Neural cell (in vitro differentiated cells): ENCODE measurements around the gene ARL13B. TPM values are rescaled to one million over a fixed set of nuclear protein-coding genes. Genes with fewer than 3 reads are reported as not detected.

Experiments used
- H2AFZ ChIP-seq: fragments of 200-600, 300-800 bp; sonication (generic), shearing (Covaris generic); 2 replicates; pipeline ENCODE4 v1.6.0; 2014; ENCODE audit warnings: low read depth, mild to moderate bottlenecking, antibody characterized with exemption, low read length, moderate library complexity
- H3F3A ChIP-seq: fragments of 200-600 bp; shearing (Covaris generic); 2 replicates; pipeline ENCODE4 v1.6.1; 2016; ENCODE audit warnings: mild to moderate bottlenecking, moderate library complexity, mixed read lengths, antibody characterized with exemption, low read length; ENCODE audit not compliant: insufficient read depth, poor library complexity, severe bottlenecking
- H3K27ac ChIP-seq: fragments of 200-600, 300-800 bp; sonication (generic), shearing (Covaris generic); 2 replicates; pipeline ENCODE4 v1.5.1; 2014; ENCODE audit warnings: mild to moderate bottlenecking, low read length, moderate library complexity
- H3K27me3 ChIP-seq: fragments of 300-800, 200-600 bp; sonication (generic), shearing (Covaris generic); 2 replicates; pipeline ENCODE4 v1.6.0; 2014; ENCODE audit warnings: mild to moderate bottlenecking, low read depth, low read length, moderate library complexity; ENCODE audit not compliant: insufficient read depth
- H3K36me3 ChIP-seq: fragments of 300-800, 200-600 bp; sonication (generic), shearing (Covaris generic); 2 replicates; pipeline ENCODE4 v1.5.1; 2014; ENCODE audit warnings: mild to moderate bottlenecking, antibody characterized with exemption, low read length, moderate library complexity; ENCODE audit not compliant: insufficient read depth
- H3K4me2 ChIP-seq: fragments of 300-800, 200-600 bp; sonication (generic), shearing (Covaris generic); 2 replicates; pipeline ENCODE4 v1.6.0; 2014; ENCODE audit warnings: mild to moderate bottlenecking, low read length
- H3K4me3 ChIP-seq: fragments of 300-800, 200-600 bp; sonication (generic), shearing (Covaris generic); 2 replicates; pipeline ENCODE4 v1.5.1; 2014; ENCODE audit warnings: mild to moderate bottlenecking, low read length, moderate library complexity
- H3K79me2 ChIP-seq: fragments of 200-600 bp; shearing (Covaris generic); replicated peaks from 2 replicates; pipeline ENCODE4 v1.6.0; 2014; ENCODE audit warnings: mild to moderate bottlenecking, low read length, moderate library complexity; ENCODE audit not compliant: insufficient read depth
- H3K9ac ChIP-seq: fragments of 300-800, 200-600 bp; sonication (generic), shearing (Covaris generic); 2 replicates; pipeline ENCODE4 v1.6.1; 2016; ENCODE audit warnings: mild to moderate bottlenecking, low read length, mixed read lengths
- H3K9me2 ChIP-seq: fragments of 200-600 bp; shearing (Covaris generic); 2 replicates; pipeline ENCODE4 v1.6.1; 2016; ENCODE audit warnings: mild to moderate bottlenecking, low read length, mixed read lengths; ENCODE audit not compliant: insufficient read depth
- H3K9me3 ChIP-seq: fragments of 200-600, 300-800 bp; sonication (generic), shearing (Covaris generic); 2 replicates; pipeline ENCODE4 v1.6.1; 2016; ENCODE audit warnings: mild to moderate bottlenecking, mixed run types, low read length, moderate library complexity, mixed read lengths
- H4K20me1 ChIP-seq: fragments of 200-600 bp; shearing (Covaris generic); 2 replicates; pipeline ENCODE4 v1.6.1; 2016; ENCODE audit warnings: mild to moderate bottlenecking, mixed run types; ENCODE audit not compliant: insufficient read depth
- CTCF ChIP-seq: fragments of 450-650 bp; IDR thresholded peaks from 2 replicates; pipeline ENCODE4 v1.5.1; 2014; ENCODE audit warnings: antibody characterized with exemption, mild to moderate bottlenecking, moderate library complexity; ENCODE audit not compliant: poor library complexity, severe bottlenecking
- EP300 ChIP-seq: fragments of 450-650 bp; conservative IDR thresholded peaks from 2 replicates; pipeline ENCODE4 v1.6.1; 2014; ENCODE audit warnings: antibody characterized with exemption, mild to moderate bottlenecking, moderate library complexity; ENCODE audit not compliant: poor library complexity, severe bottlenecking
- EZH2 ChIP-seq: fragments of 200-600, 300-800 bp; shearing (Covaris generic), sonication (generic); IDR thresholded peaks from 2 replicates; pipeline ENCODE4 v1.6.1; 2014; ENCODE audit warnings: antibody characterized with exemption, low read length, borderline replicate concordance, mild to moderate bottlenecking; ENCODE audit not compliant: insufficient read depth, poor library complexity, severe bottlenecking
- MXI1 ChIP-seq: fragments of 450-650 bp; conservative IDR thresholded peaks from 2 replicates; pipeline ENCODE4 v1.6.1; 2014; ENCODE audit warnings: antibody characterized with exemption, mild to moderate bottlenecking; ENCODE audit not compliant: poor library complexity, severe bottlenecking
- POLR2AphosphoS5 ChIP-seq: IDR thresholded peaks from 2 replicates; pipeline ENCODE4 v1.6.1; 2012
- RAD21 ChIP-seq: fragments of 450-650 bp; conservative IDR thresholded peaks from 2 replicates; pipeline ENCODE4 v1.6.1; 2014; ENCODE audit warnings: antibody characterized with exemption, mild to moderate bottlenecking, moderate library complexity
- SMC3 ChIP-seq: fragments of 450-650 bp; conservative IDR thresholded peaks from 2 replicates; pipeline ENCODE4 v1.6.1; 2014; ENCODE audit warnings: antibody characterized with exemption, mild to moderate bottlenecking, moderate library complexity; ENCODE audit not compliant: poor library complexity
- TAF1 ChIP-seq: IDR thresholded peaks from 2 replicates; pipeline ENCODE4 v1.6.1; 2012; ENCODE audit warnings: low read depth
- polyA plus RNA-seq: library from polyadenylated mRNA; depleted of rRNA; stranded (reverse); fragments of >200 nt; gene quantifications from 2 replicates; pipeline ENCODE4 v1.2.3, GENCODE V29; 2014
- TF ChIP-seq, protein P1 (sequence below): IDR thresholded peaks from 2 replicates; pipeline ENCODE4 v1.6.1; 2012; ENCODE audit warnings: borderline replicate concordance

ARL13B gene
- polyA plus RNA-seq, 1 donor from 2014 or later = 13.7 TPM

- no peaks in the 10 kb centered on the region for H3K79me2 ChIP-seq
- no peak overlapping the region for H3K9ac ChIP-seq
Observed at GRCh38 chr3:94024385-94024784, 44.4 kb downstream of the ARL13B start.

DNA sequence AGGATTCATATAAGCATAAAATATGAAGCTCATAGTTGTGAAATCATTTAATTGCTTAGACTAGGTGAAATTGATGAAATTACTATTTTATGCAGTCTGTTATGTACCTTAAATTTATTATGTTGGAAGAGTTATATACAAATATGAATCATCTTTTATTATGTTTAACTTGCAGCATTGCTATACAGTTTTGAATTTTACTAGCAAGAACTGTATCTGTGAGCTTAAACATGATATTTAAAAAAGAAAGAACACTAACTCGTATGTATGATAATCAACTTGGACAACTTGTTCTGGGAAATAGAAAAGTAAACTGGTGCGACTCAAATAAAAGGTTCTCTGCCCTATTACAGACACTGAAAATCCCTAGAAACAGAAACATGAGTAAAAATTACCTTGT lies 46.7 kb downstream of the ARL13B start:
- Histone ChIP-seq H3F3A (no peaks in the 10 kb centered on the region), H3K9ac (no peak overlapping the region), H3K27me3 (no peaks in the 10 kb centered on the region), H3K9me2 (no peaks in the 10 kb centered on the region), H3K36me3 (no peaks in the 10 kb centered on the region), H3K9me3 (no peaks in the 10 kb centered on the region), H3K4me3 (no peak overlapping the region), H3K27ac (no peak overlapping the region), H3K4me2 (no peak overlapping the region), H4K20me1 (no peaks in the 10 kb centered on the region), H3K79me2 (no peaks in the 10 kb centered on the region), H2AFZ (no peak overlapping the region)
- no peak for TF ChIP-seq MXI1

More at GRCh38 chr3:94024385-94024784, 44.4 kb downstream of the ARL13B start:
- H3F3A ChIP-seq = no peaks in the 10 kb centered on the region
- H3K4me3 ChIP-seq = no peak overlapping the region
- H3K9me2 ChIP-seq = no peaks in the 10 kb centered on the region
- no peaks in the 10 kb centered on the region for H3K9me3 ChIP-seq
- no peak overlapping the region for H3K4me2 ChIP-seq
- no peak for TF ChIP-seq POLR2AphosphoS5
- TF ChIP-seq EZH2 = no peak
- TF ChIP-seq, protein P1, sequence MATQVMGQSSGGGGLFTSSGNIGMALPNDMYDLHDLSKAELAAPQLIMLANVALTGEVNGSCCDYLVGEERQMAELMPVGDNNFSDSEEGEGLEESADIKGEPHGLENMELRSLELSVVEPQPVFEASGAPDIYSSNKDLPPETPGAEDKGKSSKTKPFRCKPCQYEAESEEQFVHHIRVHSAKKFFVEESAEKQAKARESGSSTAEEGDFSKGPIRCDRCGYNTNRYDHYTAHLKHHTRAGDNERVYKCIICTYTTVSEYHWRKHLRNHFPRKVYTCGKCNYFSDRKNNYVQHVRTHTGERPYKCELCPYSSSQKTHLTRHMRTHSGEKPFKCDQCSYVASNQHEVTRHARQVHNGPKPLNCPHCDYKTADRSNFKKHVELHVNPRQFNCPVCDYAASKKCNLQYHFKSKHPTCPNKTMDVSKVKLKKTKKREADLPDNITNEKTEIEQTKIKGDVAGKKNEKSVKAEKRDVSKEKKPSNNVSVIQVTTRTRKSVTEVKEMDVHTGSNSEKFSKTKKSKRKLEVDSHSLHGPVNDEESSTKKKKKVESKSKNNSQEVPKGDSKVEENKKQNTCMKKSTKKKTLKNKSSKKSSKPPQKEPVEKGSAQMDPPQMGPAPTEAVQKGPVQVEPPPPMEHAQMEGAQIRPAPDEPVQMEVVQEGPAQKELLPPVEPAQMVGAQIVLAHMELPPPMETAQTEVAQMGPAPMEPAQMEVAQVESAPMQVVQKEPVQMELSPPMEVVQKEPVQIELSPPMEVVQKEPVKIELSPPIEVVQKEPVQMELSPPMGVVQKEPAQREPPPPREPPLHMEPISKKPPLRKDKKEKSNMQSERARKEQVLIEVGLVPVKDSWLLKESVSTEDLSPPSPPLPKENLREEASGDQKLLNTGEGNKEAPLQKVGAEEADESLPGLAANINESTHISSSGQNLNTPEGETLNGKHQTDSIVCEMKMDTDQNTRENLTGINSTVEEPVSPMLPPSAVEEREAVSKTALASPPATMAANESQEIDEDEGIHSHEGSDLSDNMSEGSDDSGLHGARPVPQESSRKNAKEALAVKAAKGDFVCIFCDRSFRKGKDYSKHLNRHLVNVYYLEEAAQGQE = no peak
- TF ChIP-seq CTCF = no peak
- no peak for TF ChIP-seq TAF1
- no peak for TF ChIP-seq SMC3
- no peak for TF ChIP-seq MXI1
- no peak for TF ChIP-seq RAD21
- TF ChIP-seq EP300 = no peak
- no peak overlapping the region for H3K27ac ChIP-seq
- H4K20me1 ChIP-seq = no peaks in the 10 kb centered on the region
- H3K27me3 ChIP-seq = no peaks in the 10 kb centered on the region
- H2AFZ ChIP-seq = no peak overlapping the region
- H3K36me3 ChIP-seq = no peaks in the 10 kb centered on the region
